Activated CD4-positive, alpha-beta T cell treated with anti-CD3 and anti-CD28 coated beads, Interleukin-2, amount 50 U/mL, for 48 hours (primary cell): ENCODE measurements around the gene SETD9.

Experiments
- DNase-seq, 2 experiments: peaks; one replicate each; pipeline ENCODE4 v3.0.0-alpha.2; 2020

Gene SETD9, protein sequence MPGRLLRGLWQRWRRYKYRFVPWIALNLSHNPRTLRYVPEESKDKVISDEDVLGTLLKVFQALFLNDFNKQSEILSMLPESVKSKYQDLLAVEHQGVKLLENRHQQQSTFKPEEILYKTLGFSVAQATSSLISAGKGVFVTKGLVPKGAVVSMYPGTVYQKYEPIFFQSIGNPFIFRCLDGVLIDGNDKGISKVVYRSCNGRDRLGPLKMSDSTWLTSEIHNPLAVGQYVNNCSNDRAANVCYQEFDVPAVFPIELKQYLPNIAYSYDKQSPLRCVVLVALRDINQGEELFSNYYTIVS

DNA sequence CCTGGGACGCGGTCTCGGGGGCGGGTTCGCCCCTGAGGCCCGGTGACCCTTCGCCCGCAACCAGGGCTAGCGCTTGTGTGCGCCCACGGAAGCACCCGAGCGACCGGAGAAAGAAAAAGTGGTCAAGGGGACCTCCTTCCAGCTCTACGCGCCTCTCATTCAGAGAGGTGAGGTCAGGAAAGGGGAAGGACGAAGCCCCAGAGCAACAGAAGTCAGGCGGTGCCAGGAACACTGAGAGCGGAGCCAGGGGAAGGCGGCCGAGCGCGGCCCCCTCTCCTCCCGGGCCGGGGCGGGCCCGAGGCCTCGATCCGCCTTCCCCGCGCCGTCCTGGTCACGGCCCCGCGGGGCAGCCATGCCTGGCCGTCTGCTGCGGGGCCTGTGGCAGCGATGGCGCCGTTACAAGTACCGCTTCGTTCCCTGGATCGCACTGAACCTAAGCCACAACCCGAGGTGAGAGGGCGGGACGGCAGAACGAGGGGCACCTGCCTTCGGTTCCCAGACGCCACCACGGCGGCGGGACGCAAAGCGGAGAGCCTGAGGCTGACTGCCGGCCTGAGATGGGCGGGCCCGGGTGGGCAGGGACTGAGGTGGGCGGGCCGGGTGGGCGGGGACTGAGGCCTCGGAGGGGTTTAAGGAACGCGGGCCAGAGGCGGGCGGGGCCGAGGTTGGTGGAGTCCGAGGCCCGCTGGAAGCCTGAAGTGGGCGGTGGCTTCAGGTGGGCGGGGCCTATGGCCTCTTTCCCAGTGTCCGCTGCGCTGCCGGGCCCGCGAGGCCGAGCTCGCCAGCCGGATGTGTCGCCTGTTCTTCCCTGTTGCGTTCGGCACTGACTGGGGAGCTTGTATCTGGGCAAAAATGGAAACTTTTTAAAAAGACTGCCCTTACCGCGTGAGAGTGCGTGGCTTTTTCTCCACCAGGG lies at the start of gene SETD9:
Gene SETD9 (plus strand): TSS at position 303 of the 916 bp plus-strand sequence. CDS start 50 bp downstream, at position 353.
- peak; percentile 97 for DNase-seq

DNA sequence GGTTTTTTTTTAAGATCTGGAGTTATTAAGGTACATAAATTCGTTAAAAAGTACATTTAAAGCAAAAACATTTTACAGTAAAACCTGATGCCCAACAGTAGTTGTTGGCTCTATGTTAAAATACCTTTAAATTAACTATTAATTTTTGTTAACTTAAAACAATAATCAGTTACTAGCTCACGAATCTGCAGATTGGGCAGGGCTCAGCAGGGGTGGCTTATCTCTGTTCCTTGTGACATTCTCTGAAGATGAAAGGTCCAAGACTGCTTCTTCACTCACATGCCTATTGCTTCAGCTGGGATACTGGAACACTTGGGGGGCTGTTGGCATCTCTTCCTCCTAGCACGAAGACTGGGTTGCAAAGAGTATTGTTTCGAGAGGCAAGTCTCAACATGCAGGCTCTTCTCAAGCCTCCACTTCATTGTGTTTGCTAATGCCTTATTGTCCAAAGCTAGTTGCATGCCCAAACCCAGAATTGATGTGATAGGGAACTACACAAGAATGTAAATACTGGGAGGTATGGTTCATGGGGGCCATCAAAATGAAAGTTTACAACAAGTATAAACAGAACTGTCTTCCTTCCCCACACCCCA lies 47.4 kb upstream of the SETD9 start:
- no peak for DNase-seq

DNA sequence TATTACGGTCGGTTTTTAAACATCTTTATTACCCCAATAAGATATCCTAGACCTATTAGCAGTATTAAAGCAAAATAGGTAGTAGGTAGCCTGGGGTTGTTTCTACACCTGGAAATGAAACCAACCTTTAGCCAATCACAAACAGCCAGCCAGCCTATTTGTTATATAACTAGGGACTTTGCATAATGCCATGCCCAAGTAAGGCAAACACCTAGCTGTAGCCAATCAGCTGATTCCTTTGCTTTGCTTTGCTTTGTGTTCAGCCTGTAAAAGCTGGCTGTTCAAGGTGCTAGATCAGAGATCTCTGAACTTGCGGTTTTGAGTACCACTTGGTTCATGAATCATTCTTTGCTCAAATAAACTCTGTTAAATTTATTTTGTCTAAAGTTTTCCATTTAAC lies 46.5 kb upstream of the SETD9 start:
- no peak for DNase-seq

DNA sequence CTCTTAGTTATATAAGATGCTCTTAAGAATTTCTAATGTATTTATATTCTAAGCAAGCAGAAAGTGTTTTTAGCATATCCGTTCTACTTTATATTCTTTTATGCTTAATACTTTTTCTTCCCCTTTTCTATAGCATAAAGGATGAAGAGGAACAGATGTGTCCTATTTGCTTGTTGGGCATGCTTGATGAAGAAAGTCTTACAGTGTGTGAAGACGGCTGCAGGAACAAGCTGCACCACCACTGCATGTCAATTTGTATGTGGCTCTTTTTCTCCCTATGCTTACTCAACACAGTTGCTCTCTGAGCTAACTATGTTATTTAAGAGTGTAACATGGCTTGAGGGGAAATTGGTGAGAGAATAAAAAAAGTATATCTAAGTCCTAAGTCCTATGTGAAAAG lies 37.6 kb upstream of the SETD9 start:
- DNase-seq = no peak

DNA sequence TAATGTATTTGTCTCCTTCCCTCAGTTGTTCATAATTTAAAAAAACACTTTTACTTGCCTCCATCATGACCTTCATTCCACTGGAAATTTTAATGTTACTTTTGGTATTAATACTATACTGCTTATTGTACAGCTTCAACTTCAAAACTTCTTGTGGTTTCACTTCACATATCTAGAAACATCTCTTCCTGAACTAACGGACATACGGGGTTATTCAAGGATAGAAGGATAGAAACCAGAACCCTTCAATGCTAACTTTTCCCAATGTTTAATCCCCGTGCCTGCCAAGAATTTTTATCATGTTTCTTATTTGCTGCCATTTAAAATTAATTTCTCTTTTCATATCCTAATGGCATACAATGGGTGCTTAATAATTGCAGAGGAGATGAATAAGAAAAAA lies 36.3 kb upstream of the SETD9 start:
- no peak for DNase-seq

DNA sequence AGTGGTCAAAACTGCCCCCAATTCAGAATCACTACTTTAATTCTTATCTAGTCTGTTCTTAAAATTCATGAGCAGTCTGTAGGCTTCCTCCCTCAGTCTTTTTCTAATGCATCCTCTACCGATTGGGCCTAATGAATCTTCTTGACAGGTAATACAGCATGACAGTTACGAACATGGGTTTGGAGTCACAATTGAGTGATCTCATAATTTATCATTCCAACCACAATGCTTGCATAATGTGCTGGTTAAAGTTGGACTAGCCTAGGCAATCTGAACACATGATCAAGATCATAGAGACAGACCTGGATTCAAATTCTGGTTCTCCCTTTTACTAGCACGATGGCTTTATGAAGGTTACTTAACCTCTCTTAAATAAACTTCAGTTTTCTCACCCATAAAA lies 33.1 kb upstream of the SETD9 start:
- no peak for DNase-seq

DNA sequence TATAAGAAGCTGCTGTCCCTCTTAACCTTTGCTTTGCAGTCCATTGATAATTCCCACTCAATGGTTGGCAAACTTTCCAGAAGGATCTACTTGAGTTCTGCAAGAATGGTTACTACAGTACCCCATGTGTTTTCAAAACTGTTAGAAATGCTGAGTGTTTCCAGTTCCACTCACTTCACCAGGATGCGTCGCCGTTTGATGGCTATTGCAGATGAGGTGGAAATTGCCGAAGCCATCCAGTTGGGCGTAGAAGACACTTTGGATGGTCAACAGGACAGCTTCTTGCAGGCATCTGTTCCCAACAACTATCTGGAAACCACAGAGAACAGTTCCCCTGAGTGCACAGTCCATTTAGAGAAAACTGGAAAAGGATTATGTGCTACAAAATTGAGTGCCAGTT lies 27.8 kb upstream of the SETD9 start:
- DNase-seq = no peak

DNA sequence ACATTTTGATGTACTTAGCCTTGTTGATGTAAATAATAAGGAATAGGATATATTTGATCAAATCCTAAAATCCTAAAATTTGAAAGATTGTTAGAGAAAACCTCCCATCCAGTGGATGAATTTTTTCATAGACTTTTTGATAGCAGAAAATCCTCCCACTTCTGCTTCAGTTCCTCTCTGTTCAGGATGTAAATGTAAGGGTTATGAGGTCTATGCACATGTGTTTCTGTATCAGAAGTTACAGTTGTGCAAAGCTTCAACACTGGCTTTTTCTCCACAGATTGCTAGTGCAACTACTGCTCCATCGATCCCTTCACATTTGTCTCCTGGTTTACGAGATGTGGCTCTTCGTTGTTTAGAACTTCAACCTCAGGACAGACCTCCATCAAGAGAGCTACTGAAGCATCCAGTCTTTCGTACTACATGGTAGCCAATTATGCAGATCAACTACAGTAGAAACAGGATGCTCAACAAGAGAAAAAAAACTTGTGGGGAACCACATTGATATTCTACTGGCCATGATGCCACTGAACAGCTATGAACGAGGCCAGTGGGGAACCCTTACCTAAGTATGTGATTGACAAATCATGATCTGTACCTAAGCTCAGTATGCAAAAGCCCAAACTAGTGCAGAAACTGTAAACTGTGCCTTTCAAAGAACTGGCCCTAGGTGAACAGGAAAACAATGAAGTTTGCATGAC lies 16.0 kb upstream of the SETD9 start:
- no peak for DNase-seq

DNA sequence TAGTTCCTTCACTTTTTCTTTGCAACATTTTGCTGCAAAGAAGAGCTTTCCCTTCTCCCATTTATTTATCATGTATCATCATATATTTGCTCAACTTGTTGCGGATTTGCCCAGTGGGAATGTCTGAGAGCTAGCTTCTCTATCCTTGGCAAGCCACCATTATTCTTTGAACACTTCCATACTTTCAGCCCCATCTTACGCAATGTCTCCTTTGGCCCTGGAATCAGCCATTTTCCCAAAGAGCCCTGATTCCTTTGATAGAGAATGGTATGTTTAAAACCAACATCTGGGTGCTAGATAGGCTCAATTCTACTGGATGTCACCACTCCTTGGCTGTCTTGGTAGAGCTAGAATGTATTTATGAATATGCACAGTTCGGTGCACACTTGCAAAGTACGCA lies 12.6 kb upstream of the SETD9 start:
- DNase-seq = no peak

DNA sequence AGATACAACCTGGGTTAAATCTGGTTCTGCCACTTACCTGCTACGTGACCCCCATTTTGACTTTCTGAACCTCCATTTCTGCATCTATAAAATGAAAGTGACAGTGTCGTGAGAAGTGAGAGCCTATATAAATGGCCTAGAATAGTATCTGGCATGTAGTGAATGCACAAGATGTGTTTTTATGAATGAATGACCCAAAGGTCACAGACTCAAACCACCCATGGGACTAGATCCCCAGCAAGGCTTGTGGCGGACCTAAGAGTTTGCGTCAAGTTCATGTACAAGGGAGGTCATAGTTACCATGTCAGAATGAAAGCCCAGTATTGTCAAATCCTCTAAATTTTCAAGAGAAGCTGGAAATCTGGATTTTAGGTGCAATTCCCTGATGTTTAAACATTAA lies 11.2 kb upstream of the SETD9 start:
- DNase-seq = no peak

DNA sequence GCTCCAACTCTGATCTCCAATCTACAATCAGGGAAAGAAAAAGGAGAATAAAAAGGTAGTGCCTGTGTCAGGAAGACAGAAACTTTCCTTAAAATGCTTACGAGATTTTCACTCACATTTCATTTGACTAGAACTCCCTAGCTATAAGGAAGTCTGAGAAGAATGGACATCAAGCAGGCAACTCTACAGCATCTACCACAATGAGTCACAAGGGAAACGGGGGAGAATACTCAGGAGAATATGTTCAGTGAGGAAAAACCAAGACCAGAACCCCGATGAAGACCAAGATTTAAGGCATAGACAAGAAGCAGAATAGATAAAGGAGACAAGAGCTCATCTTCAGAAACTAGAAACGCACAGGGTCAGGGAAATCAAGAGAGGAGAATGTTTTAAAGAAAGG lies 9.0 kb upstream of the SETD9 start:
- no peak for DNase-seq

DNA sequence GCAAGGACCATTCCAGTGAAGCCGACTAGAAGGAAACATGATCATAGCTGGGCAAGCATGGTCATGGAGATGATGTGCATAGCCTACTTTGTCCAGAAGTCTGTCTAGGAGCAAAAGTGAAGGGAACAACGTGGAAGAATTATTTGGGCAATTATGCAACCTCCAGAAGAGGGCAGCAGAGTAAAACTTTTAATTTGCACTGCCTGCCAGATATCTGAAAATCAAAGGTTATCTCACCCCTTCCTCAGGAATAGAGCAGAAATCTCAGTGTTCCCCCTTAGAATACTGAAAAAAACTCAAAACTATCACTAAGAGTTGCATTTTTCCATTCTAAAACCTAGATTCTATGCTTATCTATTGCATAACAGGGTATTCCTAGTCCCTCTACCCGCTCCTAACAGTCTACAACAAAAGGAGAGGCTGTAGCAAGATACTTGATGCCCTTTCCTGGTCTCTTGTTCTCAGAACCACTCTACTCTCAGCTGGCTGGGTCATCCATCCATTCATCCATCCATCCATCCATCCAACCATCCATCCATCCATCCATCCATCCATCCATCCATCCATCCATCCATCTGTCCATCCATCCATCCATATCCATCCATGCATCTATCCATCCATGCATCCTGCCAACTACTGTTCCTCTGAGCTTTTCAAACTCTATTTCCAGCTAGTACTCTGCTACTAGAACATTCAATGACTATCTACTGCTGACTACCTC lies 8.4 kb upstream of the SETD9 start:
- peak in 1 of 2 experiments; percentile 26 for DNase-seq

DNA sequence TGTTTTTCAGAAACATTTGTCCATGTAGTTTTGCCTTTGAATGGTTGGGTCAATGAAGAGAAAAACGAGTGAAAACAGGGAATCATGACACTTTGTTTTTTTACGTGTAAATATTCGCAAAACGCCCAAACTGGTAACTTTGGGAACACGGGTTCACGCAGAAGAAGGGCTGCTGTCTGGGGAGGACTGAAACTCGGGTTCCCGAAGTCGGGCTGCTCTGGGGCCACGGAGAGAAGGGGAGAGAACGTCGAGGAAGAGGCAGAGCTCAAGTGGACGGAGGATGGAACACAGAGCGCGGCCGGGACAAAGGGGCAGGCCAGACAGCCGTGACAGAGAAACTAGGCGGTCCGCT lies 478 bp upstream of the SETD9 start:
- no peak for DNase-seq

DNA sequence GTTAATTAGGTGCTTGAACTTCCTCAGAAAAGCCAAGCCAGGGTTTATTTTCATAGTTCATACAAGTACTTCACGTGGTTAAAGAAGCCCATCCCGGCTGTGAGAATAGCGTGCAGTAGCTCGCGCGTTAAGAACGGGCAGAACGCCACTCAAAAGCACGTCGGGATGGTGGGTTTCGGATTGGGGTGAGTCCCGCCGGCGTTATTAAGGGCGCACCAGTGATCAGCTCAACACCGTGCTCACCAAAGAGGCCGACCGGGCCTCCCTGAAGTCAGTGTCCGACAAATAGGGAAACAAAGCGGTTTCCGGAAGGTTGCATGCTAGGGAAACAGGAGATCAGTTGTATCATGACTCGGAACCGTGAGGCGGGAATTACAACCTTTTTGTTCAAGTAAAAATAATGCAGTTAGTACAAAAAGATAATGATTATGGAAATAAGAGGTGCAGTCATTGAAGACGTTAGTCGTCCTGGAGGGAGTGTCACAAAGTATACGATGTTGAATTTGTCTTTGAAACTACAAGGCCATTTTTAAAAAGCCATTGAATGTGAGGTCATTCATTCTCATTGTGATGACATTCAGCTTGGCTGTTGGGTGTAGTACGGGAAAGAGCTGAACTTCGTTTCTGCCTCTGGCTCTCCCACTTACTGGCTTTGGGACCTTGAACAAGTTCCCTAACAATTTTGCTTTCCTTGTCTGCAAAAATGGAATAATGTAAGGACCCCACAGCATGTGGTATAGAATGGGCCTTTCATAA lies 992 bp downstream of the SETD9 start:
- DNase-seq = peak in 1 of 2 experiments; percentile 57

DNA sequence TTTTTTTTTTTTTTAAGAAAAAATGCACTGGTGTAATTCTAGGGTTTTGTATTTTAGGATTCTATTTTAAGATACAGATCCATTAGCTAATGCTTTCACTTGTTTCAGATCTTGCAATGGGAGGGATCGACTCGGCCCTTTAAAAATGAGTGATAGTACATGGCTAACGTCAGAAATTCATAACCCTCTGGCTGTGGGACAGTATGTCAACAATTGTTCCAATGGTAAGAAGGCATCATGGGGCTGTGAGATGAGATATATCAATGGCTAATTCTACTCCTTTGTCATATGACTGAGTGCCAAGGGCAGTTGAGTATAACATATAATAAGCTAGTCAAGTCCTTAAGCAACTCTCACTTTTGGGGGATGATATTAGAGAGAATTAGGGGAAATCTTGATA lies 4.4 kb downstream of the SETD9 start:
- no peak for DNase-seq

DNA sequence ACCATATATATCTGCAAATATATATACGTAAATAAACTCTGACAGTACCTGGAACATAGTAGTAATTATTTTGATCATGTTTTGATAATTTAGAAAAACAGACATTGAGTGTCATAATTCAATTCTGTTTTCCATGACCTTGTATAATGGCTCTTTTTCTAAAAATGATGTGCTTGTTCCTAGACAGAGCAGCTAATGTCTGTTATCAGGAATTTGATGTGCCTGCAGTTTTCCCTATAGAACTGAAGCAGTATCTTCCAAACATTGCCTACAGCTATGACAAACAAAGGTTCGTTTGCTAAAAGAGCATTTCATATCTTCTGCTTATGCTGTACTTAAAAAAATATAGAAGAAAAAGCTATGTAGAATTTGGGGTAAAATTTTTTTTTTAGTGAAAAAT lies 5.3 kb downstream of the SETD9 start:
- no peak for DNase-seq

DNA sequence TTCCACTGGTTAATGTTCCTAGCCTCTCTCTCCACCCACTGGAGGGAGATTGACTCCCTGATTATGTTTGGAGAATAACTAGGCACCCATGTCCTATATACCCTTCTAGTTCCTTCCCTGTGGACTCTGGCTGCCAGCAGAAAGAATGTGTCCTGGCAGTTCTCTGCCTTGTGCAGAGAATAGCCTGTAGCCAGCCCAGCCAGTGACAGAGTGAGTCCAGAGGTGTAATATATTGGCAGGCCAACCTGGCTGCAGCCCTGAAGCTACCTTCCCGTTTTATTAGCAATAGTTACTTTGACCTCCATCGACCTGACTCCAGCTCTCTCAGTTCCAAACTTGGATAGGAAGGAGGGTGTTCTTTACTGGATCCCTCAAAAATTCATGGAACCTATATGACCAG lies 8.1 kb downstream of the SETD9 start:
- no peak for DNase-seq

DNA sequence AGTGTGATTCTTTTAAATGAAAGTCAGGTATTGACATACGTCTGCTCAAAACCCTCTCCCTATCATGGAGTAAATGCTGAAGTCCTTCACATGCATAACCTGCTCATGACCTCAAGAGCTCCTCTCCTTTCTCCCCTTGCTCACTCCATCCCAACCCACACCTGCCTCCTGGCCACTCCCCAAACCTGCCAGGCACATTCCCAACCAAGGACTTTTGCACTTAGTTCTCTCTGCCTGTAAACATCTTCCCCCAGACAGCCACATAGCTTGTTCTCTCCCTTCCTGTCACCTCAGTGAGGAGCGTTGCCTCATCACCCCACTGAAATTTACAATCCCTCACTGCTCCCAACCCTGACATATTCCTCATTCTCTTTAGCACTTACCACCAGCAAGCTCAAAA lies 8.7 kb downstream of the SETD9 start:
- no peak for DNase-seq

DNA sequence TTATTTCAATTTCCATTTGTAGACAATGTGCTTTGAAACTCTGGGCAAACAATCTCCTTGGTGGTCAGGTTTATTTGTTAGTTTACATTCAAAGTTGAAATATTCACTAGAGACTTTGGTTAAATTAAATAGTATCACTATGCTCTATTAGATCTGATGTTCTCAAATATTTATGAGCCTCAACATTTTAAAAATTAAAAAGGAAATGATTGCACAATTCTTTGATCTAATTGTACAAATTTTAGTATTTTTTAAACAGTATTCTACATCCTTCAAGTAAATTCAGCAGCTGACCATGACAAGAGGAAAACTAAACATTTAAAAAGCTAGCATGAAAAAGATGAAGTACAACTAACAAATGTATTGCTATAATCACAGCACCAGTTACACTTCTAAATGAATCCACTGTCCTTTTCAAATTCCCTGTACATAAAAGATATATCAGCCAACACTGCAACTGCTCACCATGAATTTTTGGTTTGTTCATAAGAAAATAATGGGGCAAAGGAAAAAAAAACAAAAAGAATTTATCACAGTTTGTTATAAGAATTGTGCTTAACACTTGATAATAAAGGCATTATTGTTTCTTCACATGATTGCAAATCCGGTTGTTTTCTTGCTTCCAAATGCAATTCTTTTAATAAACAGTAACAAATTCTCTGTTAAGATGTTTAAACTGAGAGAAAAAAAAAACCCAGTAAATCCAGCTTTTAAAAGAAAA lies 10.7 kb downstream of the SETD9 start:
- DNase-seq = no peak

DNA sequence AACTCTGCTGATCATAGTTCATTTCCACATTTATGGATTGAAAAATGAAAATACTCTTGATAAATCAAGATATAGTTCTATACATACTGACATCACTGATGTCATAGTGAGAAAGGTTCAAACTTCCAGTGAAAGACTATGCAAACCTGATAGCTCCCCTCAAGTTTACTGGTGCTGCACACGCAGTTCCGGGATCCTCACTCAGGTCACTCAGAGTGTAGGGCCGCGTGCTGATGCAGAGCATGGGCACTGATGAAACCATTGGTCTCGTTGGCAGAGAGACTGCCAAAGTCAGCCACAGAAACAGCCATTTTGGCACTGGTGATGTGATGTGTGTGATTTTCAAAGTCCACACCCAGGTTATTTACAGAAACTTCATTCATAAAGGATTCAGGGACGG lies 13.5 kb downstream of the SETD9 start:
- DNase-seq = no peak

DNA sequence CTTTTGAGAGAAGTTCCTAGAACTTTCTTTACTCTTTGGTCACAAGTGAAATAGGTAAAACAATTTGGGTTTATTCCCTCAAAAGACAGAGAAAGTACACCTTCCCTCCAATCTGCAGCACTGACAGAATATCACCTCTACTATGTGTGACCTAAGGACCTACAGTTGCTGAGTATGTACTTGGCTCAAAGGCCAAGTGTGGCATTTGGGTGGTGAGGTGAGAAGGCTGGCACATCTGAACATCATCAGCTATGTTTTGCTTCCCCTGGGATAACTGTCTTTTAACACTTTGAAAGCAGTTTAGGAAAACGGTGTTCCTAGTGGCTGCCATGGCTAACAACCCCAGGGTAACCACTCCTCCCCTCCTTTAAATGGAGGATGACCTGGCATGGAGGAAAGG lies 24.9 kb downstream of the SETD9 start:
- DNase-seq = no peak
